ENCODE results near the gene GPR12. TPM values are rescaled to one million over a fixed set of nuclear protein-coding genes. Genes with fewer than 3 reads are reported as not detected.

The GPR12 gene
- total and polyA plus RNA-seq, 12 donors: not detected

DNA sequence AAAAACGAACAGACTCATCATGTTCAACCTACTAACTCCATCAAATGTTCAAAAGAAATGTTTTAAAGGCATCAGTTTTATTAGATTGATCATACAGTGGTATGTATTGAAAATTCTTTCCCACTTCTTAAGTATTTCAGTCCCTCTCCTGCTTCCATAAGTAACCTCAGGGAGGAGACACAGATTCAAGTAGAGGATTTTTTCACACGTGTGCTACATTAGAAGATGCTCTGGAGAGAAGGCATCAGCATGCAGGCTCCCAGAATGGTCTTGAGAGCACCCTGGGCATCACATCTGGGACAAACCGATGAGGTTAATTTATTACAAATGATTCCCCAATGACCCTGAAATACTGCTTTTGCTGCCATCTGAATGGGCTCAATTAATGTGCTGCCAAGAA lies 3.6 kb downstream of the GPR12 start:
- intact Hi-C loops (cut with DNase I): no loop called here
- TF ChIP-seq POLR2A (IDR thresholded peaks at IDR 0.05): no peak
- TF ChIP-seq, protein P1, sequence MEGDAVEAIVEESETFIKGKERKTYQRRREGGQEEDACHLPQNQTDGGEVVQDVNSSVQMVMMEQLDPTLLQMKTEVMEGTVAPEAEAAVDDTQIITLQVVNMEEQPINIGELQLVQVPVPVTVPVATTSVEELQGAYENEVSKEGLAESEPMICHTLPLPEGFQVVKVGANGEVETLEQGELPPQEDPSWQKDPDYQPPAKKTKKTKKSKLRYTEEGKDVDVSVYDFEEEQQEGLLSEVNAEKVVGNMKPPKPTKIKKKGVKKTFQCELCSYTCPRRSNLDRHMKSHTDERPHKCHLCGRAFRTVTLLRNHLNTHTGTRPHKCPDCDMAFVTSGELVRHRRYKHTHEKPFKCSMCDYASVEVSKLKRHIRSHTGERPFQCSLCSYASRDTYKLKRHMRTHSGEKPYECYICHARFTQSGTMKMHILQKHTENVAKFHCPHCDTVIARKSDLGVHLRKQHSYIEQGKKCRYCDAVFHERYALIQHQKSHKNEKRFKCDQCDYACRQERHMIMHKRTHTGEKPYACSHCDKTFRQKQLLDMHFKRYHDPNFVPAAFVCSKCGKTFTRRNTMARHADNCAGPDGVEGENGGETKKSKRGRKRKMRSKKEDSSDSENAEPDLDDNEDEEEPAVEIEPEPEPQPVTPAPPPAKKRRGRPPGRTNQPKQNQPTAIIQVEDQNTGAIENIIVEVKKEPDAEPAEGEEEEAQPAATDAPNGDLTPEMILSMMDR (IDR thresholded peaks at IDR 0.05): no peak
- 39 to 55% (median 48%) methylated on average over 3 of the region's 3 CpGs for WGBS, 4 donors

DNA sequence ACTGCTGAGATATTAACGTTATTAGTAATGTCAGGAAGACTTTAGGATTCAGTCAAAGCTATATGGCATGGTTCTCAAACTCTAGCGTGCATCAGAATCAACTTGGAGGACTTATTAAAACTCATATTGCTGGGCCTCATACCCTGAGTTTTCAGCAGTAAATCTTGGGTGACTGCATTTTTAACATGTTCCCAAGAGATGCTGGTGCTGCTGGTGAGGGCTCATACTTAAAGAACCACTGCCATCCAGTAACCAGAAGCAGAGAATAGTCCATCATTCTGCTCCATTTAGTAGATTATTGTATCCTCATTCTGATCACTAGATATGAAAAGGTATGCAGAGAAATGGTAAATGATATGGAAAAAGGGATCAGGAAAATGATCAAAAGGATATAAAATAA lies 7.9 kb downstream of the GPR12 start:
- Histone ChIP-seq H3K36me3 (replicated peaks in 1 of 2) (no peaks in the 10 kb centered on the region), H3K27ac (no peak overlapping the region), H3K9me3 (replicated peaks in 1 of 3) (no peaks in the 10 kb centered on the region), H3K27me3 (peaks cover 4% of the 10 kb centered on the region), H3K4me1 (replicated peaks in 1 of 2) (no peaks in the 10 kb centered on the region), H3K4me3 (no peak overlapping the region)
- TF ChIP-seq, protein P1 (IDR thresholded peaks at IDR 0.05): no peak
- TF ChIP-seq POLR2A (IDR thresholded peaks at IDR 0.05): no peak
- intact Hi-C loops (cut with DNase I): no loop called here
- 63 to 82% (median 78%) methylated on average over 2 of the region's 2 CpGs for WGBS, 4 donors
- no peak for DNase-seq

More for the DNA sequence above, 3.6 kb downstream of the GPR12 start:
- no peaks in the 10 kb centered on the region for H3K9me3 ChIP-seq (replicated peaks in 1 of 3)
- H3K27me3 ChIP-seq: peaks cover 41% of the 10 kb centered on the region
- no peak overlapping the region for H3K27ac ChIP-seq
- H3K4me1 ChIP-seq (replicated peaks in 1 of 2): no peaks in the 10 kb centered on the region
- no peak for DNase-seq
- no peaks in the 10 kb centered on the region for H3K36me3 ChIP-seq (replicated peaks in 1 of 2)
- H3K4me3 ChIP-seq: no peak overlapping the region

DNA sequence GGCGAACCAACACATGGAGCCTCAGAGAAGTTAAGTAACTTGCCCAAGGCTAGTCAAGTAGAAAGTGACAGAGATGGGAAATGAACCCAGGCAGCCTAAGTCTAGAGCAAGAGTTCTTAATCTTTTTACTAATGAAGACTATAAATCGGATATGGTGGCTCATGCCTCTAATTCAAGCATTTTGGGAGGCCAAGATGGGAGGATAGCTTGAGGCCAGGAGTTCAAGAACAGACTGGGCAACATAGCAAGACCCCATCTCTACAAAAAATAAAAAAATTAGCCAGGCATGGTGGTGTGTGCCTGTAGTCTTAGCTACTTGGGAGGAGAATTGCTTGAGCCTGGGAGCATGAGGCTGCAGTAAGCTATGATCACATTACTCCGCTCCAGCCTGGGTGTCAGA lies 10.7 kb downstream of the GPR12 start:
- Histone ChIP-seq H3K27ac (no peak overlapping the region), H3K4me3 (no peak overlapping the region), H3K4me1 (replicated peaks in 1 of 2) (no peaks in the 10 kb centered on the region), H3K36me3 (replicated peaks in 1 of 2) (no peaks in the 10 kb centered on the region), H3K9me3 (replicated peaks in 1 of 3) (no peaks in the 10 kb centered on the region), H3K27me3 (no peaks in the 10 kb centered on the region)
- DNase-seq: no peak
- intact Hi-C loops (cut with DNase I): no loop called here
- TF ChIP-seq POLR2A (IDR thresholded peaks at IDR 0.05): no peak
- TF ChIP-seq, protein P1 (IDR thresholded peaks at IDR 0.05): no peak
- WGBS, 4 donors: 90 to 94% (median 92%) methylated on average over 3 of the region's 3 CpGs

DNA sequence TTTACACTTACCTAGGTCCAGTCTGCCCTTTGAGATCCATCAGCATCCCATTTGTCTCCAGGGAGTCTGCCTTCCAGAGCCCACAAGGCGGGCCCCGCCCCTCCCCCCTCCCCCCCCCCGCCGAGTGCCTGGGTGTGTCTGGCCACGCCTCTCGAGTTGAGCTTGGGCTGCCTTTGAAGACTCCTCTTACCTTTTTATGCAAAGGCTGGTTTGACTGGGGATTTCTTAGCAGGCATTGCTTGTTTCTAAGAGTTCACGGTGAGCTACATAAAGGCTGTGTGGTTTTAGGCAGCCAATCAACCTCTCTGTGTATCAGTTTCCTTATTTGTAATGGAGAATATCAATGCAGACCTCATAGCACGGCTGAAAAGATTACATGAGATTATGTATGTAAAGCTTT lies 11.3 kb downstream of the GPR12 start:
- H3K27ac ChIP-seq: no peak overlapping the region
- TF ChIP-seq POLR2A (IDR thresholded peaks at IDR 0.05): no peak
- TF ChIP-seq, protein P1 (IDR thresholded peaks at IDR 0.05): no peak
- no peaks in the 10 kb centered on the region for H3K36me3 ChIP-seq (replicated peaks in 1 of 2)
- intact Hi-C loops (cut with DNase I): no loop called here
- DNase-seq: no peak
- peaks cover 3% of the 10 kb centered on the region for H3K27me3 ChIP-seq
- no peaks in the 10 kb centered on the region for H3K9me3 ChIP-seq (replicated peaks in 1 of 3)
- WGBS, 4 donors: 20 to 34% (median 30%) methylated on average over 7 to 8 of the region's 8 CpGs
- H3K4me3 ChIP-seq: no peak overlapping the region
- no peaks in the 10 kb centered on the region for H3K4me1 ChIP-seq (replicated peaks in 1 of 2)

Data from adrenal gland (tissue), 12 donors.